DOHH2 (cell line): ENCODE measurements around the gene ZNF638.

Experiments used
- CTCF ChIP-seq: fragments of 200-600 bp; sonication (generic); IDR thresholded peaks from one replicate; pipeline ENCODE4 v1.5.1; 2014; ENCODE audit warnings: antibody characterized with exemption, mild to moderate bottlenecking, low read depth, low read length; ENCODE audit not compliant: poor library complexity, severe bottlenecking
- EZH2phosphoT487 ChIP-seq: fragments of 200-600 bp; sonication (generic); IDR thresholded peaks from 2 replicates; pipeline ENCODE4 v1.6.1; 2017; ENCODE audit warnings: borderline replicate concordance, mild to moderate bottlenecking, antibody characterized with exemption, low read length, moderate library complexity, mixed read lengths

DNA sequence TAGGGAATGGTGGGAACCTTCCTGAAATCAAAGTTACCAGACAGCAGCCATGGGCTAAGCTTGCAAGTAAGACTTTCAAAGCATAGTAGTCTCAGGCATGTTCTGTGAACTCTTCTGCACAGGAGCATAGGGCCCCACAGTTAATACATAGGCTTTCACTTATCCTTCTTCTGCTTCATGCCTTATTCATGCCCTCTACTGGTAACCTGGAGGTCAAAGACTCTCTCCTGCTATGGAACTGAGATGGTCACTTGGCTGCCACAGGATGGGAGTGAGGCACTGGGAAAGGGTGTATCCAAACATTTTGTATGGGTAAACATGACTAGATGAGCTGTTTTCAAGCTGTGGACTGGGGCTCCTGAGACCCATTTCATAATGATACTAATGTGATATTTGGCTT lies 49.1 kb upstream of the ZNF638 start:
- TF ChIP-seq CTCF: peak; percentile 11
- TF ChIP-seq EZH2phosphoT487: no peak
